ENCODE results near the gene MX2.
"Not testable (repeated sequence)": the region's sequence is repeated elsewhere in the genome, so short reads cannot be mapped to it uniquely, and the experiment has no call there.

Gene MX2

GRCh38 chr21:41361786-41362604, at the start of gene MX2:
TSS of gene MX2 (plus strand) at chr21:41362027. CDS start at chr21:41376907, 14,880 bp downstream.
- DNase-seq (ENCODE audit: low read depth), result peak; percentile 80

GRCh38 chr21:41313285-41314164, 48.3 kb upstream of the MX2 start:
- DNase-seq (ENCODE audit: low read depth), result not testable (repeated sequence)

GRCh38 chr21:41315726-41316125, 46.1 kb upstream of the MX2 start:
- DNase-seq (ENCODE audit: low read depth), result no peak

- no peak for DNase-seq (ENCODE audit: low read depth)
These were observed 45.4 kb upstream of the MX2 start, which contains the start of gene FAM3B for GRCh38 chr21:41316200-41317062. TSS of gene FAM3B (plus strand) at chr21:41316801. CDS start at chr21:41316880, 79 bp downstream.

GRCh38 chr21:41317063-41317392, 44.8 kb upstream of the MX2 start:
- no peak for DNase-seq (ENCODE audit: low read depth)

- no peak for DNase-seq (ENCODE audit: low read depth)
These were observed 44.4 kb upstream of the MX2 start for GRCh38 chr21:41317458-41317857.

- DNase-seq (ENCODE audit: low read depth), result no peak
These were observed 43.6 kb upstream of the MX2 start for GRCh38 chr21:41318218-41318617.

GRCh38 chr21:41319273-41319672, 42.6 kb upstream of the MX2 start:
- no peak for DNase-seq (ENCODE audit: low read depth)

- DNase-seq (ENCODE audit: low read depth), result no peak
These were observed 40.5 kb upstream of the MX2 start for GRCh38 chr21:41321211-41321907.

GRCh38 chr21:41321908-41322495, 39.8 kb upstream of the MX2 start:
- DNase-seq (ENCODE audit: low read depth), result no peak

GRCh38 chr21:41322496-41323382, 39.1 kb upstream of the MX2 start:
- no peak for DNase-seq (ENCODE audit: low read depth)

- no peak for DNase-seq (ENCODE audit: low read depth)
These were observed 36.5 kb upstream of the MX2 start for GRCh38 chr21:41325138-41325912.

GRCh38 chr21:41326414-41327080, 35.3 kb upstream of the MX2 start:
- no peak for DNase-seq (ENCODE audit: low read depth)

GRCh38 chr21:41327753-41328152, 34.1 kb upstream of the MX2 start:
- DNase-seq (ENCODE audit: low read depth), result no peak

GRCh38 chr21:41328660-41329607, 32.9 kb upstream of the MX2 start:
- no peak for DNase-seq (ENCODE audit: low read depth)

GRCh38 chr21:41333752-41334151, 28.1 kb upstream of the MX2 start:
- DNase-seq (ENCODE audit: low read depth), result no peak

- DNase-seq (ENCODE audit: low read depth), result no peak
These were observed 24.3 kb upstream of the MX2 start for GRCh38 chr21:41337515-41337914.

- DNase-seq (ENCODE audit: low read depth), result no peak
These were observed 23.4 kb upstream of the MX2 start for GRCh38 chr21:41338455-41338854.

All from amniotic epithelial cell (primary cell).